Tibial artery (tissue), 4 donors: ENCODE measurements around the gene KRT7.

Experiments used
- DNase-seq, 2 donors: peaks; one replicate each; pipeline ENCODE4 v3.0.0-alpha.2; 2019
- H3K27ac ChIP-seq, 2 donors: fragments of 200-600 bp; sonication (generic) in 1 of 2; 1 replicate in 1 of 2; 2 replicates in 1 of 2; pipeline ENCODE4 v1.5.1; 2018 to 2019; ENCODE audit warnings: mild to moderate bottlenecking in 1 of 2
- H3K27me3 ChIP-seq, 2 donors: fragments of 200-600 bp; sonication (generic) in 1 of 2; one replicate each; pipeline versions ENCODE4 v1.5.1 to v1.6.0; 2016 to 2019
- H3K36me3 ChIP-seq, 3 donors: fragments of 200-600 bp; sonication (generic) in 2 of 3; one replicate each; pipeline ENCODE4 v1.5.1; 2016 to 2019; ENCODE audit warnings: mild to moderate bottlenecking in 2 of 3
- H3K4me1 ChIP-seq, 4 donors: fragments of 200-600 bp; sonication (generic) in 2 of 4; 1 replicate in 3 of 4; 2 replicates in 1 of 4; pipeline ENCODE4 v1.5.1; 2016 to 2019
- H3K4me3 ChIP-seq, 2 donors: fragments of 200-600 bp; sonication (generic) in 1 of 2; 1 replicate in 1 of 2; 2 replicates in 1 of 2; pipeline ENCODE4 v1.5.1; 2018 to 2019; ENCODE audit warnings: mild to moderate bottlenecking in 2 of 2
- H3K9me3 ChIP-seq, 3 donors: fragments of 200-600 bp; sonication (generic) in 1 of 3; one replicate each; pipeline ENCODE4 v1.5.1; 2016 to 2019
- CTCF ChIP-seq, 2 experiments: fragments of 200-600 bp in 1 of 2; fragments of 450-650 bp in 1 of 2; IDR thresholded peaks; one replicate each; pipeline ENCODE4 v1.5.1; 2017 to 2019; ENCODE audit warnings: antibody characterized with exemption in 2 of 2, mild to moderate bottlenecking in 1 of 2, moderate library complexity in 1 of 2
- intact Hi-C: fragments of 100-400 bp; cut with DNase I; formaldehyde crosslinking; loops from one replicate; pipeline ENCODE4 v1.15.0; 2023; ENCODE audit warnings: low total_unique reads

KRT7 gene

GRCh38 chr12:52232674-52233461 lies at the start of gene KRT7:
TSS of gene KRT7 (plus strand) at chr12:52233243. CDS start at chr12:52233297, 54 bp downstream.
- no peak within 1 kb of the TSS for H3K27ac ChIP-seq
- peaks cover 0 to 52% (median 34%) of the 10 kb centered on the region in 4 donors for H3K4me1 ChIP-seq
- H3K9me3 ChIP-seq: no peaks in the 10 kb centered on the region
- H3K36me3 ChIP-seq: peaks cover 0 to 13% (median 0%) of the 10 kb centered on the region in 3 donors
- intact Hi-C loops: no loop called here
- TF ChIP-seq CTCF (IDR thresholded peaks at IDR 0.05): no peak
- H3K27me3 ChIP-seq: peaks cover 0 to 23% of the 10 kb centered on the region in 2 donors
- DNase-seq: peak in 1 of 2 donors; percentile 60
- peak within 1 kb of the TSS in 1 of 2 donors; percentile 17 for H3K4me3 ChIP-seq

GRCh38 chr12:52183544-52183910 lies 49.5 kb upstream of the KRT7 start:
- no peak overlapping the region for H3K27ac ChIP-seq
- intact Hi-C loops: no loop called here

GRCh38 chr12:52183971-52184370 lies 49.1 kb upstream of the KRT7 start:
- no peak overlapping the region for H3K27ac ChIP-seq
- TF ChIP-seq CTCF (IDR thresholded peaks at IDR 0.05): no peak
- no peak for DNase-seq
- peaks cover 0 to 54% (median 31%) of the 10 kb centered on the region in 4 donors for H3K4me1 ChIP-seq
- H3K27me3 ChIP-seq: no peaks in the 10 kb centered on the region
- intact Hi-C loops: no loop called here
- no peaks in the 10 kb centered on the region for H3K9me3 ChIP-seq
- H3K36me3 ChIP-seq: no peaks in the 10 kb centered on the region
- no peak overlapping the region for H3K4me3 ChIP-seq

More at GRCh38 chr12:52183544-52183910, 49.5 kb upstream of the KRT7 start:
- no peaks in the 10 kb centered on the region for H3K9me3 ChIP-seq
- no peaks in the 10 kb centered on the region for H3K36me3 ChIP-seq
- TF ChIP-seq CTCF (IDR thresholded peaks at IDR 0.05): no peak
- peaks cover 0 to 56% (median 32%) of the 10 kb centered on the region in 4 donors for H3K4me1 ChIP-seq
- no peaks in the 10 kb centered on the region for H3K27me3 ChIP-seq
- no peak for DNase-seq
- no peak overlapping the region for H3K4me3 ChIP-seq

- no peak for TF ChIP-seq CTCF (IDR thresholded peaks at IDR 0.05)
- no peaks in the 10 kb centered on the region for H3K27me3 ChIP-seq
- no peak for DNase-seq
- H3K36me3 ChIP-seq: no peaks in the 10 kb centered on the region
- intact Hi-C loops: no loop called here
- no peaks in the 10 kb centered on the region for H3K9me3 ChIP-seq
- H3K27ac ChIP-seq: no peak overlapping the region
- H3K4me3 ChIP-seq: no peak overlapping the region
- H3K4me1 ChIP-seq: peaks cover 3 to 59% (median 35%) of the 10 kb centered on the region in 4 donors
Observed at GRCh38 chr12:52184813-52185212, 48.2 kb upstream of the KRT7 start.

DNA sequence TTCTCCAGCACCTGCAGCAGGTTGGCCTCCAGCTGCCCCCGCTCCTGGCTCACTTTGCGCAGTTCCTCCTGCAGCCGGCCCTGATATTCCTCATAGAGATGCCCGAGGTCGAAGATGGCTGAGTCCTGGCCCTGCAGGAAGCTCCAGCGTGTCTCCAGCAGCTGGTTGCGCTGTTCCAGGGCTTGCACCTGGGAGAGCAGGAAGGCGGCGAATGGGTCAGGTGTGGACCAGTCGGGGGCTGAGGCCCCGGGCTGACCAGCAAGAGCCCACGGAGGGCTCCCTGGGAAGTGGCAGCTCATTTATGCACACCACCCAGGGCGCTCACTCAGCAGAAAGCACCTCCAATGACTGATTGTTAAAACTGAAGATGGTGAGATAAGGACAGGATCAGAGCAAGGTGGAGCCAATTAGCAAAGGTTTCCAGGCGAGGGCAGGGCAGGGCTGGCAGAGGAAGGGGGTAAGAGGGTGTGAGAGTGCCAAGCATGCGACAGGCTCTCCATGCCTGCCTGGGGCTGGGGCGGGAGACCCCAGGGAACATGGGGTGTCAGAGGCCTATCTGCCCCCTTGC lies 47.6 kb upstream of the KRT7 start:
- H3K27ac ChIP-seq: peak overlapping the region; percentile 68 to 72
- TF ChIP-seq CTCF (IDR thresholded peaks at IDR 0.05): no peak

More for the DNA sequence above, 47.6 kb upstream of the KRT7 start:
- Histone ChIP-seq H3K4me3 (no peak overlapping the region), H3K36me3 (no peaks in the 10 kb centered on the region), H3K27me3 (no peaks in the 10 kb centered on the region), H3K4me1 (peaks cover 3 to 66% (median 42%) of the 10 kb centered on the region in 4 donors), H3K9me3 (no peaks in the 10 kb centered on the region)
- no peak for DNase-seq
- intact Hi-C loops: no loop called here
